Trophoblast cell (in vitro differentiated cells and primary cell): ENCODE measurements around the gene UBE2L5.

Experiments used
- DNase-seq, 2 donors: peaks; one replicate each; pipeline ENCODE4 v3.0.0-alpha.2; 2016
- H2AFZ ChIP-seq: 2 replicates; pipeline ENCODE4 v1.6.1; 2013; ENCODE audit warnings: low read length, moderate library complexity, mild to moderate bottlenecking; ENCODE audit not compliant: insufficient read depth, poor library complexity
- H2AK5ac ChIP-seq: 2 replicates; pipeline ENCODE4 v1.6.1; 2013; ENCODE audit warnings: mild to moderate bottlenecking, low read length
- H2BK120ac ChIP-seq: 2 replicates; pipeline ENCODE4 v1.6.1; 2013; ENCODE audit warnings: low read length, mild to moderate bottlenecking, moderate library complexity; ENCODE audit not compliant: insufficient read depth, poor library complexity
- H2BK12ac ChIP-seq: 2 replicates; pipeline ENCODE4 v1.6.1; 2013; ENCODE audit warnings: mild to moderate bottlenecking, low read length, moderate library complexity
- H2BK5ac ChIP-seq: 2 replicates; pipeline ENCODE4 v1.6.1; 2013; ENCODE audit warnings: low read length, low read depth, moderate library complexity, mild to moderate bottlenecking; ENCODE audit not compliant: poor library complexity
- H3K14ac ChIP-seq: 2 replicates; pipeline ENCODE4 v1.6.1; 2013; ENCODE audit warnings: mild to moderate bottlenecking, low read length
- H3K18ac ChIP-seq: 2 replicates; pipeline ENCODE4 v1.6.1; 2013; ENCODE audit warnings: mild to moderate bottlenecking, low read length
- H3K23ac ChIP-seq: 2 replicates; pipeline ENCODE4 v1.6.1; 2013; ENCODE audit warnings: low read length
- H3K27ac ChIP-seq: 2 replicates; pipeline ENCODE4 v1.5.1; 2013; ENCODE audit warnings: low read depth, mild to moderate bottlenecking, inconsistent platforms, low read length, moderate library complexity
- H3K27me3 ChIP-seq: 2 replicates; pipeline ENCODE4 v1.6.1; 2013; ENCODE audit warnings: inconsistent platforms, mild to moderate bottlenecking, low read length, moderate library complexity; ENCODE audit not compliant: insufficient read depth
- H3K36me3 ChIP-seq, 2 experiments: 1 replicate in 1 of 2; 2 replicates in 1 of 2; pipeline ENCODE4 v1.6.1; 2013; ENCODE audit warnings: low read length in 2 of 2, mild to moderate bottlenecking in 2 of 2, moderate library complexity in 1 of 2; ENCODE audit not compliant: insufficient read depth in 2 of 2, control insufficient read depth in 1 of 2
- H3K4ac ChIP-seq: 2 replicates; pipeline ENCODE4 v1.6.1; 2013; ENCODE audit warnings: low read depth, mild to moderate bottlenecking, low read length, moderate library complexity
- H3K4me1 ChIP-seq, 2 experiments: 1 replicate in 1 of 2; 2 replicates in 1 of 2; pipeline ENCODE4 v1.6.1; 2013; ENCODE audit warnings: low read length in 2 of 2, mild to moderate bottlenecking in 2 of 2, moderate library complexity in 1 of 2; ENCODE audit not compliant: insufficient read depth in 2 of 2, control insufficient read depth in 1 of 2
- H3K4me2 ChIP-seq: 2 replicates; pipeline ENCODE4 v1.6.1; 2013; ENCODE audit warnings: inconsistent platforms, mild to moderate bottlenecking, low read length, moderate library complexity
- H3K4me3 ChIP-seq: 2 replicates; pipeline ENCODE4 v1.5.1; 2013; ENCODE audit warnings: mild to moderate bottlenecking, low read depth, low read length, inconsistent platforms
- H3K79me1 ChIP-seq: one replicate; pipeline ENCODE4 v1.6.1; 2013; ENCODE audit warnings: low read length
- H3K79me2 ChIP-seq: 2 replicates; pipeline ENCODE4 v1.6.1; 2013; ENCODE audit warnings: low read length, mild to moderate bottlenecking; ENCODE audit not compliant: control insufficient read depth, insufficient read depth, poor library complexity
- H3K9ac ChIP-seq: 2 replicates; pipeline ENCODE4 v1.6.1; 2013; ENCODE audit warnings: mild to moderate bottlenecking, low read length
- H3K9me3 ChIP-seq: 2 replicates; pipeline ENCODE4 v1.6.1; 2013; ENCODE audit warnings: low read depth, mild to moderate bottlenecking, control low read depth, inconsistent platforms, low read length; ENCODE audit not compliant: insufficient read depth
- H4K12ac ChIP-seq: 2 replicates; pipeline ENCODE4 v1.6.1; 2013; ENCODE audit warnings: low read depth, mild to moderate bottlenecking, low read length, moderate library complexity
- H4K8ac ChIP-seq: 2 replicates; pipeline ENCODE4 v1.6.1; 2013; ENCODE audit warnings: low read depth, mild to moderate bottlenecking, low read length, moderate library complexity
- H4K91ac ChIP-seq: one replicate; pipeline ENCODE4 v1.6.1; 2013; ENCODE audit warnings: low read depth, mild to moderate bottlenecking, low read length, moderate library complexity
- WGBS: extraction: QIAGEN DNeasy Blood & Tissue Kit; methylation state at CpG from one replicate; pipeline ENCODE4 v1.1.7; 2013; ENCODE audit warnings: missing lambda C conversion rate; ENCODE audit not compliant: insufficient read length, insufficient coverage; ENCODE audit errors: extremely low coverage; 5-methylcytosine and 5-hydroxymethylcytosine counted together

The UBE2L5 gene

DNA sequence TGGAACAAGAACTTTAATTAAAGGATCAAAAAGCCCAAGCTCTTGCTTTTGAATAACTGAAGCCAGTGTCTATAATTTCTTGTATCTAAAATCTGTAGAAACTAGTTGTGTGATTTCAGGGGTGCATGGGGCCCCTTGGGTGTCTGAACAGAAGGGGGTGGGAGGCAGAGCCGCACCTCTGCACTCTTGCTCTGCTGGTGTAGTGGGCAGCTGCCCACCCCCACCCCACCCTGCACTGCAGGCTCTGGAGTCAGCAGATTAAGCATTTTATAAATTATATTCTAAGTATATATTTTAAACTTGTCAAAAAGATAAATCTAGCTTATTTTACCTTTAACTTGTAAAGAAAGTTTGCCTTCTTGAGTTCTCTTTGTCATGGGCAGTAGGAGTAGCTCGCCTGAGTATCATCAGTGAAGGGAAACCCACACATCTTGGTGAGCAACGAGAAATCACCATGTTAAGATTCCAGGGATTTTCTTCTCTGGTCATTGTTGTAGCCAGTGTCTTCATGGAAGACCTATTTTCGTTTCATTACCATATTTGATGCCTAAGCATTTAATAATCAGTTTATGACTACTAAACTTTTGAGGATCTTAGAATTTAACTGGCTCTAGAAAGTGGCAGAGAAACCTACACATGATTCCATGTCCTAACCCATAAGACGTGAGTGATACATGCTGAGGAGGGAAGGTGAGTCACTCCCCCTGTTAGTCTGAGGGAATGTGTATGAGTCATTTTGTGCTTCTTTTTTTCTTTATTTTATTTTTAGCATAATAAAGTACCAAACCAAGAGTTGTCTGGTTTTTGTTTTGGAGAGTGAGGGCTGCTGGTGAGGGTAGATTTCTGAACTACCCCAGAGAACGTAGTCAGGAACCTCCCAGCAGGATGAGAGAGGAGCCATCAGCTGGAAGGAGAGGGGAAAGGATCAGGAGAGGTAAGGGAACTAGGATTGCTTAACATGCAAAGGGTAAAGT, 7.7 kb downstream of the UBE2L5 start:
- Histone ChIP-seq H3K79me2 (no peaks in the 10 kb centered on the region), H3K4me2 (peak overlapping the region; percentile 16), H4K12ac (no peak overlapping the region), H3K9me3 (no peaks in the 10 kb centered on the region), H3K9ac (no peak overlapping the region), H3K79me1 (peaks cover 7% of the 10 kb centered on the region), H3K27me3 (no peaks in the 10 kb centered on the region), H2AK5ac (no peak overlapping the region), H2BK5ac (no peak overlapping the region), H3K14ac (no peak overlapping the region), H3K27ac (peak overlapping the region; percentile 71), H4K91ac (peak overlapping the region; percentile 79), H3K4ac (no peak overlapping the region), H4K8ac (no peak overlapping the region), H2BK12ac (peak overlapping the region; percentile 81), H3K4me1 (peaks cover 5 to 11% of the 10 kb centered on the region in 2 experiments), H3K4me3 (no peak overlapping the region), H3K23ac (no peak overlapping the region), H3K18ac (no peak overlapping the region), H3K36me3 (no peaks in the 10 kb centered on the region), H2BK120ac (peak overlapping the region; percentile 84), H2AFZ (no peak overlapping the region)
- DNase-seq, result peak; percentile 40 to 71
- WGBS, result no CpG with 5 or more reads among the region's 6 CpGs

GRCh38 chr13:30431269-30431940, 9.1 kb downstream of the UBE2L5 start:
- Histone ChIP-seq H3K4me2 (peak overlapping the region; percentile 15), H3K27ac (peak overlapping the region; percentile 71), H3K4ac (no peak overlapping the region), H2BK5ac (no peak overlapping the region), H4K91ac (no peak overlapping the region), H2AK5ac (no peak overlapping the region), H3K36me3 (no peaks in the 10 kb centered on the region), H3K9ac (no peak overlapping the region), H3K4me3 (no peak overlapping the region), H3K4me1 (peaks cover 5 to 11% of the 10 kb centered on the region in 2 experiments), H4K12ac (no peak overlapping the region), H3K27me3 (no peaks in the 10 kb centered on the region), H3K79me2 (no peaks in the 10 kb centered on the region), H2BK120ac (no peak overlapping the region), H2AFZ (no peak overlapping the region), H3K9me3 (no peaks in the 10 kb centered on the region), H2BK12ac (no peak overlapping the region), H4K8ac (no peak overlapping the region), H3K18ac (no peak overlapping the region), H3K79me1 (peaks cover 7% of the 10 kb centered on the region), H3K14ac (no peak overlapping the region), H3K23ac (no peak overlapping the region)
- WGBS, result no CpG with 5 or more reads among the region's 2 CpGs
- DNase-seq, result peak; percentile 84 to 92

DNA sequence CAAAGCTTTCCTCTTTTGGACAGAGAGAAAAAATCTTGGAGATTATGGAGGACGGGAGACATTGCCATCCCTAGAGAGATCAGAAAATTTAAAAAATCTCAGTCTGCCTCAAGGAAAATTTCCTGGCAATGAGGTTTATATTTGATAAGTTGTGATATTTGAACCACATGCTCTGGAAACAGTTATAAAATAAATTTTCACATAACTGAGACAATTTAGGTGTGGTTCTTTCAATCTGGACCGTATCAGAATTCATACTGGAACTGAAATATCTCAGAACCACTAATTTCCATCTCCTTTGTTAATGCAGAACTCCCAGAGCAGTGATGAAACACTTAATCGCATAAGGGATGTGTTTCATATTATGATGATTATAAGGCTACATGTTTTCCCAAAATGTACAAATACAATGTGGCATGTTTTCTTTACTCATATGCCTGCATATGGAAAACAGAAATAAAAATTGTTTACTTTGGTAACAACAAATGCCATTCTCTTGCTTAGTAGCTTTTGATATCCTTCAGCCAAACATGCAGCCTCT, 13.7 kb downstream of the UBE2L5 start:
- Histone ChIP-seq H2BK120ac (no peak overlapping the region), H3K14ac (no peak overlapping the region), H2AFZ (no peak overlapping the region), H3K79me2 (no peaks in the 10 kb centered on the region), H3K9me3 (no peaks in the 10 kb centered on the region), H2BK5ac (no peak overlapping the region), H3K9ac (no peak overlapping the region), H2BK12ac (no peak overlapping the region), H2AK5ac (no peak overlapping the region), H4K8ac (no peak overlapping the region), H3K4me3 (no peak overlapping the region), H3K23ac (no peak overlapping the region), H3K4me2 (no peak overlapping the region), H3K4ac (no peak overlapping the region), H3K27me3 (no peaks in the 10 kb centered on the region), H3K79me1 (peaks cover 3% of the 10 kb centered on the region), H3K27ac (no peak overlapping the region), H3K18ac (no peak overlapping the region), H4K12ac (no peak overlapping the region), H3K4me1 (peaks cover under 1 to 4% of the 10 kb centered on the region in 2 experiments), H3K36me3 (no peaks in the 10 kb centered on the region), H4K91ac (no peak overlapping the region)
- WGBS, result no CpG with 5 or more reads among the region's 3 CpGs
- no peak for DNase-seq

GRCh38 chr13:30437177-30437576, 14.9 kb downstream of the UBE2L5 start:
- no CpG with 5 or more reads among the region's 8 CpGs for WGBS
- Histone ChIP-seq H3K9me3 (no peaks in the 10 kb centered on the region), H2AFZ (no peak overlapping the region), H3K79me2 (no peaks in the 10 kb centered on the region), H2BK12ac (no peak overlapping the region), H3K14ac (no peak overlapping the region), H3K36me3 (no peaks in the 10 kb centered on the region), H2AK5ac (no peak overlapping the region), H4K12ac (no peak overlapping the region), H3K23ac (no peak overlapping the region), H4K91ac (no peak overlapping the region), H3K4me1 (no peaks in the 10 kb centered on the region), H3K18ac (no peak overlapping the region), H3K4me2 (no peak overlapping the region), H2BK120ac (no peak overlapping the region), H3K4ac (no peak overlapping the region), H3K27me3 (no peaks in the 10 kb centered on the region), H3K79me1 (no peaks in the 10 kb centered on the region), H4K8ac (no peak overlapping the region), H3K27ac (no peak overlapping the region), H3K9ac (no peak overlapping the region), H2BK5ac (no peak overlapping the region), H3K4me3 (no peak overlapping the region)
- no peak for DNase-seq
